GM18870 (cell line): ENCODE data around the gene KLHL29.

ENCODE experiments used
- ATAC-seq: cut with Tn5 transposase; IDR thresholded peaks from one replicate; pipeline ENCODE4 v1.9.1; 2021; ENCODE audit warnings: moderate library complexity; ENCODE audit not compliant: unreplicated experiment

Gene KLHL29

GRCh38 chr2:23366720-23367119, 18.3 kb upstream of the KLHL29 start:
- no peak for ATAC-seq

DNA sequence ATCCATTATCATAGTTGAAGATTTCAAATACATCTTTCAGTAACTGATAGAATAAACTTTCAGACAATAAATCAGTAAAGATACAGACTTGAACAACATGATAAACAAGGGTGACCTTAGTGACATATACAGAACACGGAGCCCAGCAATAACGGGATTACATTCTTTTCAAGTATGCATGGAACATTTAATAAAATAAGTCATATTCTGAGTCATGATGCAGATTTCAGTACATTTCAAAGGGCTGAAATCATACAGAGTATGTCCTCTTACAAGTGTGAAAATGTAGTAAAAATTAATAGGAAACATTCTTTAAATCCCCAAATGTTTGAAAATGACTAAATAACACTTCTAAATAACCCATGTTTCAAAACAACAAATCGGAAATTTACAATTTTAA, 17.2 kb upstream of the KLHL29 start:
- no peak for ATAC-seq

DNA sequence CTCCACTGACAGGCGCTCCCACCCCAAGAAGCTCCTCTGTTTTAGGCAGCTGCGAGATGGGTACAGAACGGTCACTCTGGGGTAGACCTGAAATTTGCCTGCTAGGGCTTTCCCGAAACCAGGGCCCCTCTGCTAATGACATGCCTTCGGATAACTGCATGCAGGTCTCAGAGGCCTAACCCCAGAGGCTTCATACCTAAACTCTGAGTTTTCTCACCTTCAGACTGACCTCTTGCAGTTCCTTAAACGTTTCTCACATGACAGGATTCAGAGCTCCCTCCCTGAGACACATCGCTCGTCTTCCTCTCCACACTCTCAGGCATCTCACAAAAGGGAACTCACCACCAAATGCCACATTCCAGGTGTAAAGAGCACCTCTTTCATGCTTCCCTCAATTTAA, 11.3 kb upstream of the KLHL29 start:
- no peak for ATAC-seq

DNA sequence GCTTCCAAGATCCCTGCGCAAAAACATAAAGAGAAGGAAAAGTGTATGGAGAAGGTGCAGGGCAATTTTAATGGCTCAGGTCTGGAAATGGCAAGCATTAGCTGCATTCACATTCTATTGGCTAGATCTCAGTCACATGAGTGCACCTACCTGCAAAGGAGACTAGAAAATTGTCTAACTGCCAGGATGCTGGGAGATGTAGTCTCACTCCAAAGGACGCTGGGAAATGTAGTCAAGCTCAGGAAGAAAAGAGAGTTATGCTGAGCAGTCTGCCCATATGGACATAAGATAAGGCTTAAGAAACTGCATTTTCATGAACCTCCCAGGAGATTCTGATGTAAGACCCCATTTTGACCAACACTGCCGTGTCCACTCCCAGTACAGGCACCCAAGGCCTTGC, 9.5 kb upstream of the KLHL29 start:
- ATAC-seq = peak; percentile 57

DNA sequence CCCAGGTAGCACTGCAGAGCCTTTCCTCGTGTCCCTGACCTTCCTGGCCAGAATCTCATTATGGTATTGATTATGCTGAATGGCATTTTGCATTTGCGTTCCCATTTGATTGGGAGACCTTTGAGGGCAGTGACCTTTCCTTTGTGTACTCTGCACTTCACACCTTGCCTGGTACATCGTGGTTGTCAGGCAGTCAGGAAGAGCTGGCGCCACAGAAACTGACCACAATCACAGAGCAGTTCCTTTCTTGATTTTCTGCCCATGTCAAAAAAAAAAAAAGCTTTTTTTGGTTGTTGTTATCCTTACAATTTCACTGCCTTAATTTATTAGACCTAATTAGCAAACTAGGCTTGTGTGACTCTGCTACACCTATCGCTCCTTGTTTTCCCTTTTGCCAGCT, 8.9 kb upstream of the KLHL29 start:
- no peak for ATAC-seq

DNA sequence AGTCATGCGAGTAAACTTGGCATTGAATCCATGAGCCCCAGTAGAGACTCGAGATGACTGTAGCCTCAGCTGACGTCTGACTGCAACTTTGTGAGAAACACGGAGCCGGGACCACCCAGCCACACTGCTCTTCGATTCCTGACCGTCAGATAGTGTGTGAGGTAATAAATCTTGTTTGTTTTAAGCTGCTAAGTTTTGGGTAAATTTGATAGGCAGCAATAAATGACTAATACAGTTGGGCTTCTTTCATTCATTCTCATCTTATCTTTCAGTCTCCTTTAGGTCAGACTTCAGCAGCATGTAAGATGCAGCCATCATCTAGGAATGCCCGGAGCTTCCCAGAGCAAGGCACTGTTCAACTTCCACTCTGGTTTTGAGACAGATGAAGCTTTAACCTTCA, 8.0 kb upstream of the KLHL29 start:
- no peak for ATAC-seq

GRCh38 chr2:23377771-23378170, 7.2 kb upstream of the KLHL29 start:
- ATAC-seq = no peak

- ATAC-seq = no peak
Observed at GRCh38 chr2:23378496-23378895, 6.5 kb upstream of the KLHL29 start.

DNA sequence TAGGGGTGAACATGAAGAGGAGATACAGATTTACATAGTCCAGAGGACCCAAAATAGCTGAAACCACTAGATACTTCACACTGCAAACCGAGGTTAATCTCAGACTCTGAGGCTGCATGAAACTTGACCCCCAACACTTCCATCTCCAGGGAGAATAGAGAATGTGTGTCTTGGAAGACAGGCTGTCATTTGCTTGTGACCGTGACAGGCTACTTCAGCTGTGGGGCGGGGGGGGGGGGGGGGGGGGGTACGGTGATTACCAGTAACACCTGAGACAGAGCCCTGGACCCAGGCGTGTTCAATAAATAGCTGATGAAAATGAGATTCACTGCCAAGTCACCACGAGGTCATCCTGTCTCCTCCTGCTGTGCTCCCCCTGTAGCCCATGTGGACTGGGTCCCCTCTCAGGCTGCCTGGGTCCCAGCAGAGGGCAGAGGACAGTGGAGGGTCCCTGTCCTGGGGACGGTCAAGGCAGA, 5.7 kb upstream of the KLHL29 start:
- peak; percentile 57 for ATAC-seq

DNA sequence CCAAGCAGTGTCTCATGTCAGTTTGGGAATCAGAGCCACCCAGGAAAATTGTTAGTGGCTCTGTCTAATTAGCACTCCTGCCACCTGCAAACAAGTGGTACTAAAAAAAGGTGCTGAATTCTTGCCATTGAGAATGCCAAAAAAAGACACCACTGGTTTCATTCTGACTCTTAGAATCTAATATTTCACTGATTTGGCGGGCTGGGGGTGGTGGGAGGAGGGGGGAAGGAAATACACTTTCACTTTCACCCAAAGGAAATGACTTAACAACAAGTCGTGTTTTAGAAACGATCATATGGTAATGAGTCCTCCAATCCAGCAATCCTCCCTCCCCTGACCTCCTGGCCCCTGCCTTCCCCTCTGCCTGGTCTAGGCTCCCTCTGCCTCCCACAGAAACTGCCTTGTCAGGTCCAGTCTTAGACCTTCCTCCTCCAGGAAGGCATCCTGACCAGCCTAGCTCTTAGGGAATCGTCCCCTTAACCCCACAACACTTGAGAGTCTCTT, 4.4 kb upstream of the KLHL29 start:
- ATAC-seq = peak; percentile 43

GRCh38 chr2:23381084-23381483, 3.9 kb upstream of the KLHL29 start:
- no peak for ATAC-seq

GRCh38 chr2:23381485-23381884, 3.5 kb upstream of the KLHL29 start:
- no peak for ATAC-seq

DNA sequence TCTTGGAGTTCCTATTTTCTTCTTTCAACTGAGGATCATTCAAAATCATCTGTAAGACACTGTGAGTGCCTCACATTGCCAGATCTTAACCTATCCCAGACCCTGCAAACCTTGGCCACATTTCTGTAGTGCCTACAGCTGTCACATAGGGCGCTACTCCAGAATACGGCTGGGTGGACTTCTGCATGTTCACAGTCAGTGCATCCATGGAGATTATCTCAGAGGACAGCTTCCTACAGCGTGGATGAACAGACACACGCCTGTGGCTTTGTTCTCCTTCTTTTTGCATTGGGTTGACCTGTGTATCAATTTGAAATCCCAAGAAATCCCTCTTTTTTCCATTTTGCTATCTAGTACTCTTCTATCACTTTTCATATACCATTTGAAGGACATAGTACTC, 1.9 kb upstream of the KLHL29 start:
- no peak for ATAC-seq

- ATAC-seq = peak; percentile 18
Observed at GRCh38 chr2:23385351-23385747, 370 bp downstream of the KLHL29 start.

DNA sequence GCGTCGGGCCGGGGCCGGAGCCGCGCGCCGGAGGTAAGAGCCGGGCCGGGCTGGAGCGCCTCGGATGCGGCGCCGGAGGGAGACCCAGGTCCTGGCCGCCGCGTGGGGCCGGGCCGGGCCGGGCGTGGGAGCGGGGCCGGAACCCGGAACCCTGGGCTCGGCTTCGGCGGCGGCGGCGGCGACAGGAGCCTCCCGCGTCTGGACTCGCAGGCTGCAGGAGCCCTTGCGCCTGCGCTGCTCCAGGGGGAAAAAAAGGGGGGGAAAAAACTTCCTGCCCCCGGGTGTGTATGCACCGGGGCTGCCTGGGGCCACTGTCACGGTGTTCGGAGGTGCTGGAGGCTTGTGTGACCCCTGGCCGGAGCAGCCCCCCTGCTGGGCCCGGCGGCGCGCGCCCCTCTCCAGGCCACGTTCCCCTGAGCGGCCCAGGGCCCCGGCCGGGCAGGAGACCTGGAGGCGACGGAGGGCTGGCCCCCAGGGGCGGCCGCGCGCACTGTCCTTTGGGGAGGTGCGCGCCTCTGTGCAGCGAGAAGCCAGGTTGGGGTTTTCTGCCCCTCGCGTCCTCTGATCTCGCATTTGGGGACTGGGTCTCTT, 864 bp downstream of the KLHL29 start:
- ATAC-seq = no peak

- ATAC-seq = no peak
Observed at GRCh38 chr2:23386339-23387220, 1.6 kb downstream of the KLHL29 start.

GRCh38 chr2:23387221-23387550, 2.2 kb downstream of the KLHL29 start:
- ATAC-seq = no peak

- ATAC-seq = no peak
Observed at GRCh38 chr2:23387845-23388244, 2.9 kb downstream of the KLHL29 start.

- no peak for ATAC-seq
Observed at GRCh38 chr2:23388294-23388693, 3.3 kb downstream of the KLHL29 start.

GRCh38 chr2:23388756-23389514, 4.0 kb downstream of the KLHL29 start:
- ATAC-seq = no peak

GRCh38 chr2:23390152-23390551, 5.2 kb downstream of the KLHL29 start:
- ATAC-seq = no peak
